CD4-positive, alpha-beta T cell treated with Interferon alpha-2 for 1 hour (primary cell): ENCODE results near the gene SH2D4B.
A peak's percentile ranks its signal among the peaks of the same experiment; 100 is the strongest.
"Not testable (repeated sequence)": the region's sequence is repeated elsewhere in the genome, so short reads cannot be mapped to it uniquely, and the experiment has no call there.

ENCODE experiments used
- DNase-seq, 2 donors: peaks; one replicate each; pipeline ENCODE4 v3.0.0-alpha.2; 2020 to 2022

SH2D4B gene

GRCh38 chr10:80526218-80526617 lies 11.5 kb upstream of the SH2D4B start:
- DNase-seq: peak in 1 of 2 donors; percentile 37

- DNase-seq: no peak
These were observed 11.0 kb upstream of the SH2D4B start for GRCh38 chr10:80526742-80527141.

- no peak for DNase-seq
These were observed 9.5 kb upstream of the SH2D4B start for GRCh38 chr10:80528185-80528700.

- no peak for DNase-seq
These were observed 8.8 kb upstream of the SH2D4B start for GRCh38 chr10:80528901-80529300.

- DNase-seq: peak; percentile 46
These were observed 8.1 kb upstream of the SH2D4B start for GRCh38 chr10:80529604-80530003.

GRCh38 chr10:80530251-80530650 lies 7.5 kb upstream of the SH2D4B start:
- peak; percentile 48 to 49 for DNase-seq

GRCh38 chr10:80530816-80531215 lies 6.9 kb upstream of the SH2D4B start:
- DNase-seq: no peak

- no peak for DNase-seq
These were observed 5.1 kb upstream of the SH2D4B start for GRCh38 chr10:80532571-80532970.

- DNase-seq: not testable (repeated sequence)
These were observed 3.6 kb upstream of the SH2D4B start for GRCh38 chr10:80534059-80534458.

- DNase-seq: not testable (repeated sequence)
These were observed 3.1 kb upstream of the SH2D4B start for GRCh38 chr10:80534646-80535045.

- peak; percentile 86 to 87 for DNase-seq
These were observed 1.9 kb upstream of the SH2D4B start for GRCh38 chr10:80535671-80536360.

GRCh38 chr10:80536361-80536835 lies 1.3 kb upstream of the SH2D4B start:
- no peak for DNase-seq

- DNase-seq: no peak
These were observed 491 bp upstream of the SH2D4B start for GRCh38 chr10:80537086-80537735.

- DNase-seq: no peak
These were observed 931 bp downstream of the SH2D4B start for GRCh38 chr10:80538481-80539185.

- no peak for DNase-seq
These were observed 1.8 kb downstream of the SH2D4B start for GRCh38 chr10:80539421-80540031.

GRCh38 chr10:80540136-80540535 lies 2.4 kb downstream of the SH2D4B start:
- no peak for DNase-seq

GRCh38 chr10:80540618-80540980 lies 2.9 kb downstream of the SH2D4B start:
- DNase-seq: no peak

GRCh38 chr10:80540981-80541750 lies 3.5 kb downstream of the SH2D4B start:
- DNase-seq: peak in 1 of 2 donors; percentile 28

GRCh38 chr10:80542053-80542452 lies 4.4 kb downstream of the SH2D4B start:
- no peak for DNase-seq

- DNase-seq: no peak
These were observed 5.1 kb downstream of the SH2D4B start for GRCh38 chr10:80542652-80543318.

- not testable (repeated sequence) for DNase-seq
These were observed 5.6 kb downstream of the SH2D4B start for GRCh38 chr10:80543319-80543672.
